Measurements from ENCODE around the gene BRD2.
A peak's percentile ranks its signal among the peaks of the same experiment; 100 is the strongest.

BRD2 gene

GRCh38 chr6:32943864-32944649 is 24.3 kb upstream of the BRD2 start:
- Mint-ChIP-seq H3K27ac (peak overlapping the region; percentile 95), H3K4me3 (peak overlapping the region; percentile 84)

GRCh38 chr6:32945108-32945760 is 23.2 kb upstream of the BRD2 start:
- H3K4me1 Mint-ChIP-seq (ENCODE audit: low read depth), result peaks cover 64% of the 10 kb centered on the region
- peak overlapping the region; percentile 24 for H3K27ac Mint-ChIP-seq
- no peak overlapping the region for H3K4me3 Mint-ChIP-seq
- H3K27me3 Mint-ChIP-seq (ENCODE audit: low read depth), result no peaks in the 10 kb centered on the region
- H3K36me3 Mint-ChIP-seq (ENCODE audit: low read depth), result peaks cover 20% of the 10 kb centered on the region
- H3K9me3 Mint-ChIP-seq, result peaks cover 13% of the 10 kb centered on the region

More at GRCh38 chr6:32943864-32944649, 24.3 kb upstream of the BRD2 start:
- Mint-ChIP-seq H3K4me1 (ENCODE audit: low read depth) (peaks cover 61% of the 10 kb centered on the region), H3K9me3 (peaks cover 13% of the 10 kb centered on the region), H3K36me3 (ENCODE audit: low read depth) (peaks cover 10% of the 10 kb centered on the region), H3K27me3 (ENCODE audit: low read depth) (no peaks in the 10 kb centered on the region)

GRCh38 chr6:32945953-32946352 is 22.4 kb upstream of the BRD2 start:
- H3K27ac Mint-ChIP-seq, result peak overlapping the region; percentile 24
- H3K4me3 Mint-ChIP-seq, result no peak overlapping the region
- H3K27me3 Mint-ChIP-seq (ENCODE audit: low read depth), result no peaks in the 10 kb centered on the region
- peaks cover 60% of the 10 kb centered on the region for H3K4me1 Mint-ChIP-seq (ENCODE audit: low read depth)
- peaks cover 20% of the 10 kb centered on the region for H3K36me3 Mint-ChIP-seq (ENCODE audit: low read depth)
- H3K9me3 Mint-ChIP-seq, result peaks cover 13% of the 10 kb centered on the region

GRCh38 chr6:32946893-32947292 is 21.5 kb upstream of the BRD2 start:
- H3K27ac Mint-ChIP-seq, result no peak overlapping the region
- no peaks in the 10 kb centered on the region for H3K27me3 Mint-ChIP-seq (ENCODE audit: low read depth)
- H3K4me1 Mint-ChIP-seq (ENCODE audit: low read depth), result peaks cover 53% of the 10 kb centered on the region
- no peak overlapping the region for H3K4me3 Mint-ChIP-seq
- peaks cover 20% of the 10 kb centered on the region for H3K36me3 Mint-ChIP-seq (ENCODE audit: low read depth)
- H3K9me3 Mint-ChIP-seq, result peaks cover 13% of the 10 kb centered on the region

- Mint-ChIP-seq H3K27ac (no peak overlapping the region), H3K4me1 (ENCODE audit: low read depth) (peaks cover 53% of the 10 kb centered on the region), H3K27me3 (ENCODE audit: low read depth) (no peaks in the 10 kb centered on the region), H3K9me3 (peaks cover 13% of the 10 kb centered on the region), H3K36me3 (ENCODE audit: low read depth) (peaks cover 23% of the 10 kb centered on the region), H3K4me3 (no peak overlapping the region)
Observed at GRCh38 chr6:32947552-32948465, 20.6 kb upstream of the BRD2 start.

GRCh38 chr6:32949113-32949512 is 19.3 kb upstream of the BRD2 start:
- peaks cover 23% of the 10 kb centered on the region for H3K36me3 Mint-ChIP-seq (ENCODE audit: low read depth)
- H3K27ac Mint-ChIP-seq, result no peak overlapping the region
- no peaks in the 10 kb centered on the region for H3K27me3 Mint-ChIP-seq (ENCODE audit: low read depth)
- peaks cover 54% of the 10 kb centered on the region for H3K4me1 Mint-ChIP-seq (ENCODE audit: low read depth)
- H3K4me3 Mint-ChIP-seq, result no peak overlapping the region
- peaks cover 13% of the 10 kb centered on the region for H3K9me3 Mint-ChIP-seq

GRCh38 chr6:32950010-32950409 is 18.4 kb upstream of the BRD2 start:
- Mint-ChIP-seq H3K9me3 (peaks cover 13% of the 10 kb centered on the region), H3K27ac (peak overlapping the region; percentile 29), H3K4me3 (no peak overlapping the region), H3K4me1 (ENCODE audit: low read depth) (peaks cover 52% of the 10 kb centered on the region), H3K36me3 (ENCODE audit: low read depth) (peaks cover 23% of the 10 kb centered on the region), H3K27me3 (ENCODE audit: low read depth) (no peaks in the 10 kb centered on the region)

- H3K27me3 Mint-ChIP-seq (ENCODE audit: low read depth), result no peaks in the 10 kb centered on the region
- H3K36me3 Mint-ChIP-seq (ENCODE audit: low read depth), result peaks cover 21% of the 10 kb centered on the region
- H3K4me1 Mint-ChIP-seq (ENCODE audit: low read depth), result peaks cover 52% of the 10 kb centered on the region
- no peak overlapping the region for H3K4me3 Mint-ChIP-seq
- H3K27ac Mint-ChIP-seq, result no peak overlapping the region
- H3K9me3 Mint-ChIP-seq, result peaks cover 10% of the 10 kb centered on the region
Observed at GRCh38 chr6:32950449-32950848, 17.9 kb upstream of the BRD2 start.

GRCh38 chr6:32952817-32953739 is 15.3 kb upstream of the BRD2 start, which contains the start of gene HLA-DMA:
HLA-DMA (minus strand) TSS chr6:32953097; CDS start chr6:32953036, 61 bp downstream.
- peaks cover 16% of the 10 kb centered on the region for H3K36me3 Mint-ChIP-seq (ENCODE audit: low read depth)
- peaks cover 39% of the 10 kb centered on the region for H3K4me1 Mint-ChIP-seq (ENCODE audit: low read depth)
- peak within 1 kb of the TSS; percentile 85 for H3K4me3 Mint-ChIP-seq
- peak within 1 kb of the TSS; percentile 85 for H3K27ac Mint-ChIP-seq
- H3K27me3 Mint-ChIP-seq (ENCODE audit: low read depth), result no peaks in the 10 kb centered on the region
- no peaks in the 10 kb centered on the region for H3K9me3 Mint-ChIP-seq

- Mint-ChIP-seq H3K4me3 (no peak overlapping the region), H3K4me1 (ENCODE audit: low read depth) (peaks cover 39% of the 10 kb centered on the region), H3K9me3 (no peaks in the 10 kb centered on the region)
Observed at GRCh38 chr6:32953775-32954174, 14.6 kb upstream of the BRD2 start.

GRCh38 chr6:32954267-32954666 is 14.1 kb upstream of the BRD2 start:
- Mint-ChIP-seq H3K4me3 (no peak overlapping the region), H3K27me3 (ENCODE audit: low read depth) (no peaks in the 10 kb centered on the region), H3K4me1 (ENCODE audit: low read depth) (peaks cover 39% of the 10 kb centered on the region), H3K36me3 (ENCODE audit: low read depth) (peaks cover 12% of the 10 kb centered on the region), H3K27ac (no peak overlapping the region), H3K9me3 (no peaks in the 10 kb centered on the region)

More at GRCh38 chr6:32953775-32954174, 14.6 kb upstream of the BRD2 start:
- Mint-ChIP-seq H3K27me3 (ENCODE audit: low read depth) (no peaks in the 10 kb centered on the region), H3K36me3 (ENCODE audit: low read depth) (peaks cover 16% of the 10 kb centered on the region), H3K27ac (no peak overlapping the region)

- Mint-ChIP-seq H3K9me3 (no peaks in the 10 kb centered on the region), H3K27me3 (ENCODE audit: low read depth) (no peaks in the 10 kb centered on the region), H3K36me3 (ENCODE audit: low read depth) (peaks cover 4% of the 10 kb centered on the region), H3K4me3 (no peak overlapping the region), H3K27ac (peak overlapping the region; percentile 32), H3K4me1 (ENCODE audit: low read depth) (peaks cover 34% of the 10 kb centered on the region)
Observed at GRCh38 chr6:32954986-32955802, 13.2 kb upstream of the BRD2 start.

- Mint-ChIP-seq H3K9me3 (no peaks in the 10 kb centered on the region), H3K36me3 (ENCODE audit: low read depth) (peaks cover 4% of the 10 kb centered on the region), H3K27me3 (ENCODE audit: low read depth) (peaks cover 1% of the 10 kb centered on the region), H3K4me3 (no peak overlapping the region), H3K4me1 (ENCODE audit: low read depth) (peaks cover 35% of the 10 kb centered on the region), H3K27ac (no peak overlapping the region)
Observed at GRCh38 chr6:32956176-32956575, 12.2 kb upstream of the BRD2 start.
